ENCODE data around the gene FLACC1. TPM values are rescaled to one million over a fixed set of nuclear protein-coding genes. Genes with fewer than 3 reads are reported as not detected.
A peak's percentile ranks its signal among the peaks of the same experiment; 100 is the strongest.
"Not testable (repeated sequence)": the region's sequence is repeated elsewhere in the genome, so short reads cannot be mapped to it uniquely, and the experiment has no call there.

FLACC1 gene
- total RNA-seq, 1 donor from 2014 or later: 0.60 TPM

- no peak for DNase-seq (ENCODE audit: low read depth in 2 of 2)
These were observed 7.5 kb downstream of the FLACC1 start for GRCh38 chr2:201349601-201350000.

- DNase-seq (ENCODE audit: low read depth in 2 of 2): no peak
These were observed 8.4 kb downstream of the FLACC1 start for GRCh38 chr2:201348758-201349157.

- no peak for DNase-seq (ENCODE audit: low read depth in 2 of 2)
These were observed 10.0 kb downstream of the FLACC1 start for GRCh38 chr2:201347138-201347537.

GRCh38 chr2:201345625-201346213, 11.4 kb downstream of the FLACC1 start:
- no peak for DNase-seq (ENCODE audit: low read depth in 2 of 2)

GRCh38 chr2:201344663-201345366, 12.3 kb downstream of the FLACC1 start:
- no peak for DNase-seq (ENCODE audit: low read depth in 2 of 2)

GRCh38 chr2:201343559-201343958, 13.6 kb downstream of the FLACC1 start:
- no peak for DNase-seq (ENCODE audit: low read depth in 2 of 2)

- no peak for DNase-seq (ENCODE audit: low read depth in 2 of 2)
These were observed 14.2 kb downstream of the FLACC1 start for GRCh38 chr2:201342923-201343322.

- no peak for DNase-seq (ENCODE audit: low read depth in 2 of 2)
These were observed 27.7 kb downstream of the FLACC1 start for GRCh38 chr2:201329409-201329808.

- no peak for DNase-seq (ENCODE audit: low read depth in 2 of 2)
These were observed 29.5 kb downstream of the FLACC1 start for GRCh38 chr2:201327678-201328077.

GRCh38 chr2:201322772-201323171, 34.4 kb downstream of the FLACC1 start:
- no peak for DNase-seq (ENCODE audit: low read depth in 2 of 2)

- no peak for DNase-seq (ENCODE audit: low read depth in 2 of 2)
These were observed 36.4 kb downstream of the FLACC1 start for GRCh38 chr2:201320701-201321100.

GRCh38 chr2:201320257-201320656, 36.9 kb downstream of the FLACC1 start:
- DNase-seq (ENCODE audit: low read depth in 2 of 2): no peak

- DNase-seq (ENCODE audit: low read depth in 2 of 2): no peak
These were observed 37.6 kb downstream of the FLACC1 start for GRCh38 chr2:201319511-201319910.

GRCh38 chr2:201313362-201313761, 43.8 kb downstream of the FLACC1 start:
- no peak for DNase-seq (ENCODE audit: low read depth in 2 of 2)

GRCh38 chr2:201308914-201309313, 48.2 kb downstream of the FLACC1 start:
- no peak for DNase-seq (ENCODE audit: low read depth in 2 of 2)

GRCh38 chr2:201307876-201308275, 49.3 kb downstream of the FLACC1 start:
- DNase-seq (ENCODE audit: low read depth in 2 of 2): no peak

- not testable (repeated sequence) for DNase-seq (ENCODE audit: low read depth in 2 of 2)
These were observed 57.2 kb downstream of the FLACC1 start for GRCh38 chr2:201299929-201300328.

GRCh38 chr2:201298462-201299052, 58.6 kb downstream of the FLACC1 start:
- no peak for DNase-seq (ENCODE audit: low read depth in 2 of 2)

- DNase-seq (ENCODE audit: low read depth in 2 of 2): not testable (repeated sequence)
These were observed 66.5 kb downstream of the FLACC1 start for GRCh38 chr2:201290457-201291148.

GRCh38 chr2:201285499-201285898, 71.6 kb downstream of the FLACC1 start:
- peak in 1 of 2 donors; percentile 6 for DNase-seq (ENCODE audit: low read depth in 2 of 2)

- DNase-seq (ENCODE audit: low read depth in 2 of 2): peak; percentile 32 to 33
These were observed 76.7 kb downstream of the FLACC1 start for GRCh38 chr2:201280191-201281040.

Data from lung microvascular endothelial cell (primary cell).